Measurements from ENCODE around the gene RNPEP. TPM values are rescaled to one million over a fixed set of nuclear protein-coding genes. Genes with fewer than 3 reads are reported as not detected.
A peak's percentile ranks its signal among the peaks of the same experiment; 100 is the strongest.

The RNPEP gene
- total and polyA plus RNA-seq, 2 of the 8 experiments (the other 6 are each of a cell fraction or from before 2014, with no cell fraction given) = 34.1 to 51.1 TPM

- Histone ChIP-seq H3K79me2 (ENCODE audit: control insufficient read depth in 1 of 2, insufficient read depth in 2 of 2, low read length in 2 of 2) (no peaks in the 10 kb centered on the region), H3K4ac (replicated peaks; ENCODE audit: insufficient read length, low read depth, low read length) (no peak overlapping the region), H3K18ac (ENCODE audit: extremely low read depth, low read length) (no peak overlapping the region), H2AFZ (ENCODE audit: low read length) (no peak overlapping the region), H3K4me1 (replicated peaks in 1 of 4; ENCODE audit: control insufficient read depth in 3 of 4, insufficient read depth in 4 of 4, low read length in 3 of 4) (peaks cover 2 to 15% (median 5%) of the 10 kb centered on the region in 4 experiments; a peak in 6 of 7 replicates), H3K23ac (ENCODE audit: insufficient read length) (no peak overlapping the region), H4K20me1 (replicated peaks in 1 of 2; ENCODE audit: control insufficient read depth in 1 of 2, insufficient read depth in 2 of 2, low read length in 2 of 2) (no peaks in the 10 kb centered on the region), H4K91ac (replicated peaks; ENCODE audit: insufficient read length, low read length) (no peak overlapping the region), H2AK5ac (ENCODE audit: low read depth, low read length) (peak overlapping the region; percentile 19; the same call in 1 of the 2 replicates), H3K23me2 (ENCODE audit: low read depth, low read length) (peaks cover 8% of the 10 kb centered on the region), H3K27ac (ENCODE audit: low read depth, low read length) (no peak overlapping the region), H3K4me2 (ENCODE audit: insufficient read depth in 1 of 2, low read depth in 2 of 2, low read length in 2 of 2) (no peak overlapping the region), H3K9me3 (ENCODE audit: insufficient read depth in 2 of 2, low read depth in 1 of 2, low read length in 1 of 2) (no peaks in the 10 kb centered on the region), H3K36me3 (ENCODE audit: control insufficient read depth in 2 of 4, insufficient read depth in 4 of 4, low read length in 3 of 4) (no peaks in the 10 kb centered on the region), H3K79me1 (ENCODE audit: low read depth, low read length) (no peaks in the 10 kb centered on the region), H3K14ac (ENCODE audit: insufficient read length) (no peak overlapping the region), H4K5ac (ENCODE audit: insufficient read length, low read depth, low read length) (no peak overlapping the region), H2BK120ac (replicated peaks; ENCODE audit: low read depth, low read length) (no peak overlapping the region), H3K9ac (replicated peaks in 1 of 4; ENCODE audit: extremely low read depth in 1 of 4, low read depth in 3 of 4, low read length in 3 of 4) (no peak overlapping the region), H2BK20ac (ENCODE audit: low read length) (no peak overlapping the region), H3K4me3 (ENCODE audit: extremely low read depth in 1 of 4, insufficient read depth in 2 of 4, low read depth in 3 of 4, low read length in 4 of 4) (no peak overlapping the region), H3K56ac (replicated peaks; ENCODE audit: insufficient read length, low read depth, low read length) (no peak overlapping the region), H2BK12ac (ENCODE audit: low read depth, low read length) (no peak overlapping the region), H4K8ac (ENCODE audit: extremely low read depth, insufficient read depth, low read length) (no peak overlapping the region), H2BK15ac (ENCODE audit: low read length) (0 out of 2 replicates have a peak overlapping the region, but pooled peaks have one; percentile 61), H3K27me3 (replicated peaks in 1 of 4; ENCODE audit: control insufficient read depth in 3 of 4, extremely low read depth in 1 of 4, insufficient read depth in 3 of 4, low read length in 3 of 4) (peaks cover 0 to 15% (median 13%) of the 10 kb centered on the region in 4 experiments; a peak in 6 of 7 replicates), H2BK5ac (ENCODE audit: low read depth, low read length) (no peak overlapping the region)
- no peak for FAIRE-seq
- DNase-seq (ENCODE audit: low read depth in 1 of 2, low spot score in 2 of 2) = no peak
- ChIA-PET POLR2A (ENCODE audit: partially characterized antibody) (interaction anchor here (1.0 to 1.2 kb wide), 2 partner anchors 11 to 21 kb away, joined by 3 read pairs; no protein-coding TSS in a partner anchor), CTCF (ENCODE audit: partially characterized antibody) (interaction anchor here (0.7 to 3.4 kb wide), 14 partner anchors 8 to 501 kb away, joined by 3 to 19 read pairs (median 3); no protein-coding TSS in a partner anchor)
- no peak for TF ChIP-seq HDAC6 (IDR thresholded peaks at IDR 0.05; ENCODE audit: low read depth, low read length)
- TF ChIP-seq RFX5 (IDR thresholded peaks at IDR 0.05; ENCODE audit: borderline replicate concordance, low read depth, low read length) = no peak
- TF ChIP-seq JUN (IDR thresholded peaks at IDR 0.05; ENCODE audit: low read depth, low read length) = no peak
Measured at GRCh38 chr1:201949491-201949890, 33.0 kb upstream of the RNPEP start.
